Type B pancreatic cell (in vitro differentiated cells): ENCODE results near the gene TIMM44. TPM values are rescaled to one million over a fixed set of nuclear protein-coding genes. Genes with fewer than 3 reads are reported as not detected.
A peak's percentile ranks its signal among the peaks of the same experiment; 100 is the strongest.

Source experiments
- DNase-seq: peaks from one replicate; pipeline ENCODE4 v3.0.0; 2021; ENCODE audit warnings: mixed read lengths; ENCODE audit not compliant: unreplicated experiment; ENCODE audit errors: extremely low spot score
- H3K27ac Mint-ChIP-seq: 2 replicates; pipeline ENCODE4 v1.8.0; 2021; ENCODE audit warnings: mild to moderate bottlenecking, mixed read lengths
- H3K27me3 Mint-ChIP-seq: 2 replicates; pipeline ENCODE4 v1.8.0; 2021; ENCODE audit warnings: mixed read lengths
- H3K36me3 Mint-ChIP-seq: 2 replicates; pipeline ENCODE4 v1.8.0; 2021; ENCODE audit warnings: mixed read lengths
- H3K4me1 Mint-ChIP-seq: one replicate; pipeline ENCODE4 v1.8.0; 2021; ENCODE audit warnings: mixed read lengths; ENCODE audit not compliant: unreplicated experiment
- H3K4me3 Mint-ChIP-seq: 2 replicates; pipeline ENCODE4 v1.8.0; 2021; ENCODE audit warnings: mild to moderate bottlenecking, mixed read lengths
- H3K9me3 Mint-ChIP-seq: 2 replicates; pipeline ENCODE4 v1.8.0; 2021; ENCODE audit warnings: mixed read lengths
- total RNA-seq: library from RNA; stranded (reverse); gene quantifications from 2 replicates; pipeline ENCODE4 v1.2.1, GENCODE V29; 2021; ENCODE audit warnings: low replicate concordance
- TF ChIP-seq, protein P1 (sequence below): fragments of 200-600 bp; sonication (generic); conservative IDR thresholded peaks from 2 replicates; pipeline ENCODE4 v1.5.0; 2021; ENCODE audit warnings: antibody characterized with exemption, mild to moderate bottlenecking

The TIMM44 gene
- total RNA-seq, 1 donor from 2014 or later: 80.4 TPM

GRCh38 chr19:7907122-7907521 is 36.3 kb downstream of the TIMM44 start:
- H3K4me1 Mint-ChIP-seq: peaks cover 11% of the 10 kb centered on the region
- no peaks in the 10 kb centered on the region for H3K27me3 Mint-ChIP-seq
- no peak overlapping the region for H3K27ac Mint-ChIP-seq
- H3K4me3 Mint-ChIP-seq: no peak overlapping the region
- H3K36me3 Mint-ChIP-seq: no peaks in the 10 kb centered on the region
- TF ChIP-seq, protein P1, sequence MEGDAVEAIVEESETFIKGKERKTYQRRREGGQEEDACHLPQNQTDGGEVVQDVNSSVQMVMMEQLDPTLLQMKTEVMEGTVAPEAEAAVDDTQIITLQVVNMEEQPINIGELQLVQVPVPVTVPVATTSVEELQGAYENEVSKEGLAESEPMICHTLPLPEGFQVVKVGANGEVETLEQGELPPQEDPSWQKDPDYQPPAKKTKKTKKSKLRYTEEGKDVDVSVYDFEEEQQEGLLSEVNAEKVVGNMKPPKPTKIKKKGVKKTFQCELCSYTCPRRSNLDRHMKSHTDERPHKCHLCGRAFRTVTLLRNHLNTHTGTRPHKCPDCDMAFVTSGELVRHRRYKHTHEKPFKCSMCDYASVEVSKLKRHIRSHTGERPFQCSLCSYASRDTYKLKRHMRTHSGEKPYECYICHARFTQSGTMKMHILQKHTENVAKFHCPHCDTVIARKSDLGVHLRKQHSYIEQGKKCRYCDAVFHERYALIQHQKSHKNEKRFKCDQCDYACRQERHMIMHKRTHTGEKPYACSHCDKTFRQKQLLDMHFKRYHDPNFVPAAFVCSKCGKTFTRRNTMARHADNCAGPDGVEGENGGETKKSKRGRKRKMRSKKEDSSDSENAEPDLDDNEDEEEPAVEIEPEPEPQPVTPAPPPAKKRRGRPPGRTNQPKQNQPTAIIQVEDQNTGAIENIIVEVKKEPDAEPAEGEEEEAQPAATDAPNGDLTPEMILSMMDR: no peak
- DNase-seq: no peak
- H3K9me3 Mint-ChIP-seq: no peaks in the 10 kb centered on the region

DNA sequence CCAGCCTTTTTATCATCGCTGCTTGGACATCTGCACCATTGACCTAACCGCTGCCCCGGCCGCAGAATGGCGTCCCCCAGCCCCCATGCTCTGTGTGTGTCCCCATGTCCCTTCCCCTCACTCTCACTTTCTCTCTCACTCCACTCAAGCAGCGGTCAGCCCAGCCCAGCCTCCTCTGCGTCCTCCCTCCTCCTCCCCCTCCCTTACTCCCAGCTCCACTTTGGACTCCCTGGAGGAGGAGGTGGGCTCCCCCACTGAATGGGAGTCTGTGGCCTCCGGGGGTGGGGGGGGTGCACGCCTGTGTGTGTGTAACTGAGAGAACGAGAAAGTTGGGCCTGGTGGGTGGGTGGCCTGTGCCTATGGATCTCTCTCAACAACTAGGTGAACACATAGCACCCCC is 37.6 kb downstream of the TIMM44 start:
- peak overlapping the region; percentile 61 for H3K27ac Mint-ChIP-seq
- H3K36me3 Mint-ChIP-seq: no peaks in the 10 kb centered on the region
- DNase-seq: no peak
- H3K4me3 Mint-ChIP-seq: peak overlapping the region; percentile 81
- peaks cover 11% of the 10 kb centered on the region for H3K4me1 Mint-ChIP-seq
- no peaks in the 10 kb centered on the region for H3K27me3 Mint-ChIP-seq
- H3K9me3 Mint-ChIP-seq: no peaks in the 10 kb centered on the region
- TF ChIP-seq, protein P1: no peak

DNA sequence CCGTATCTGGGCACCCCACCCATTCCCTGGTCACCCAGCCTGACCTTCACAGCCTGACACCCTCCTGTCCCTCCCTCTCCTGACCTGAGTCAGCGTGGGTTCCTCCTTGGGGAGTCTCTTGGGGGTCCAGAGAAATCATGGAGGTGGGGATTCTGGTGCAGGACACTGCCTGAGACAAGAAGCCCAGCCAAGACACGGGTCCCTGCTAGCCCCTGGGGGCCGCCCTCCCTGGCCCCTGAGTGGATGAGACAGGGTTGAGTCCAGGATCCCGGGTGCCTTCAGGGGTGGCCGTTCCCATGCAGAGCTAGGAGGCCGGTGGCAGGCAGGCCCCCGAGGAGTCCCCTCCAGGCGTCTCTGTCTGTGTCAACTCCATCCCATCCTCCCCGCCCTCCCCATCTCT is 38.2 kb downstream of the TIMM44 start:
- no peaks in the 10 kb centered on the region for H3K27me3 Mint-ChIP-seq
- TF ChIP-seq, protein P1: no peak
- no peaks in the 10 kb centered on the region for H3K9me3 Mint-ChIP-seq
- peak overlapping the region; percentile 78 for H3K27ac Mint-ChIP-seq
- no peaks in the 10 kb centered on the region for H3K36me3 Mint-ChIP-seq
- DNase-seq: no peak
- H3K4me1 Mint-ChIP-seq: peaks cover 11% of the 10 kb centered on the region
- peak overlapping the region; percentile 88 for H3K4me3 Mint-ChIP-seq

DNA sequence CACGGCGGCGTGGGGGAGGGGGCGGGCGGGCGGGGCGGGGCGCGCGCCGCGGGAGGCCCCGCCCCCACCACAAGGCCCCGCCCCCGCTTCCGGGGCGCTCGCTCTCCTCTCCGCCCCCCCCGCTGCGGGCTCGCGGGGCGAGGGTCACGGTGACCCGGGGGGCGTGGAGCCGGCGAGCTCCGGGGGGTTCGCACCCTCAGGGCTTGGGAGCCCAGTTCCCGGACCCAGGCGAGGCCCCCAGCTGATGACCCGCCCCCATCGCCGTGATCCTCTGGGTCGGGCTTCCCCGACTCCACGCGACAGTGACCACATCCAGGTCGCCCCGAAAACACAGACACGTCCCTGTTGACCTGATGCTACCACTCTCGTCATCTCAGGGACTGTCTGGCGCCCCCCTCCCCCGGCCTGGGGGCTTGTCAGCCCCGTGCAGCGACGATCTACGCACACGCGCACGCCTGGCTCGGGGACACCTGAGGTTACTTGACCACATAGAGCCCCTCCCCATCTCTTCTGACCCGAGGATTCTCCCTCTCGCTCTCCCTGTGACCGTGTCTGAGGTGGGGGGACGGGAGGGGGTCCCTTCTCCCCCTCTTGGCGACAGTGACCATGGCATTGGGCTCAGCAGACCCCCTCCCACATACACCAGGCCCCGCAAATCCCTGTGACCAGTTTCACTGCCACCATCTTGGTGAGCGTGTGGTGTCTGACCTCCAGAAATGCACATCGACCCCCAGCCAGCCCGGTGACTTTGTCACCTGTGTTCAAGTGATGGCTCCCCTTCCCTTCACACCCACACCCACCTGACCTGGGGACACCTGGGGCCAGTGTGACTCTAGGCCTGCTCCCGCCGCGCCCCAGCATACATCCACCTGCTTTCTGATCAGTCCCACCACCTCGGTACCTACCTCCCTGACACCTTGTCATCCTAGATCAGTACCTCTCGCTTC is 39.1 kb downstream of the TIMM44 start:
- H3K4me1 Mint-ChIP-seq: peaks cover 11% of the 10 kb centered on the region
- TF ChIP-seq, protein P1: no peak
- no peaks in the 10 kb centered on the region for H3K9me3 Mint-ChIP-seq
- no peak for DNase-seq
- H3K27ac Mint-ChIP-seq: peak overlapping the region; percentile 78
- no peaks in the 10 kb centered on the region for H3K27me3 Mint-ChIP-seq
- H3K36me3 Mint-ChIP-seq: no peaks in the 10 kb centered on the region
- H3K4me3 Mint-ChIP-seq: peak overlapping the region; percentile 92

DNA sequence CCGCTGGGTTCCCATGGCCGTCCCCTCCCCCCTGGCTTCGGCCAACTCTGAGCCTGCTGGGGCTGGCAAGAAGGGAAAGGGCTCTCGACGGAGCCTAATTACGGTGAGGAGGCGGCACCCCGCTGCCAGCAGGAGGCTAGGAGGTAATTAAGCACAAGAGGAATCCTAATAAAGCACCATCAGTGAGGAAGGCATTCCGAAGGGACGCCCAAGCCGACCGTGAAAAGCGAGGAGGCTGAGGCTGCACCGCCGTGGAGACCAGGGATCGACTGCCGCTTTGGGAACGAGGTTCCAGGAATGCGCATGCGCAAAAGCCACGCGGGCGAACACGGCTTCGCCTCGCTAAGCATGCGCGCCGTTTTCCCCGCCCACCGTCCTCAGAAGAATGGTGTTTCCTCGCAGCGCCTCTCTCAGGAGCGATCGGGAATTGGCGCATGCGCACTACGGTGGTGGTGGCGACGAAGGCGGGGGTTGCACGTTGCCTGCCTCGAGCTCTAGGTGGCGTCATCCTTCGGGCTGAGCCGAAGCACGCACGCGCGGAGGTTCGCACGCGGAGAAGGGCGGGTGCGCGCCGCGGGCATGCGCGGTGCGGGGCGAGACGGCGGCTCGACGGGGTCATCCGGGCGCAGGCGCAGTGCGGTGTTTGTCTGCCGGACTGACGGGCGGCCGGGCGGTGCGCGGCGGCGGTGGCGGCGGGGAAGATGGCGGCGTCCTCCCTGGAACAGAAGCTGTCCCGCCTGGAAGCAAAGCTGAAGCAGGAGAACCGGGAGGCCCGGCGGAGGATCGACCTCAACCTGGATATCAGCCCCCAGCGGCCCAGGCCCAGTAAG is 40.0 kb downstream of the TIMM44 start, which contains the start of gene MAP2K7:
MAP2K7 (plus strand) TSS at position 634 of the 830 bp plus-strand sequence; CDS start at position 702, 68 bp downstream.
- Mint-ChIP-seq H3K4me1 (peaks cover 11% of the 10 kb centered on the region), H3K9me3 (no peaks in the 10 kb centered on the region), H3K36me3 (no peaks in the 10 kb centered on the region), H3K4me3 (peak within 1 kb of the TSS; percentile 92), H3K27ac (peak within 1 kb of the TSS; percentile 97), H3K27me3 (no peaks in the 10 kb centered on the region)
- peak; percentile 100 for DNase-seq
- TF ChIP-seq, protein P1: peak; percentile 52
